GM12878 (cell line): ENCODE measurements around the gene YIF1A. TPM values are rescaled to one million over a fixed set of nuclear protein-coding genes. Genes with fewer than 3 reads are reported as not detected.
A peak's percentile ranks its signal among the peaks of the same experiment; 100 is the strongest.

ENCODE experiments used
- BCL11A ChIP-seq: IDR thresholded peaks from 2 replicates; pipeline ENCODE4 v1.6.1; 2011; ENCODE audit warnings: low read depth, low read length
- EP300 ChIP-seq, 2 experiments: fragments of 150-350 bp in 1 of 2; IDR thresholded peaks; 2 replicates each; pipeline ENCODE4 v1.6.1; 2011 to 2012; ENCODE audit warnings: low read depth in 2 of 2, low read length in 2 of 2, borderline replicate concordance in 1 of 2, improper control_type of control experiment in 1 of 2, inconsistent platforms in 1 of 2; ENCODE audit not compliant: control insufficient read depth in 1 of 2
- FOXM1 ChIP-seq: IDR thresholded peaks from 2 replicates; pipeline ENCODE4 v1.6.1; 2012; ENCODE audit warnings: low read depth, mild to moderate bottlenecking, inconsistent platforms, low read length, moderate library complexity
- HCFC1 ChIP-seq: fragments of 150-350 bp; IDR thresholded peaks from 2 replicates; pipeline ENCODE4 v1.6.1; 2014; ENCODE audit warnings: low read length
- IKZF2 ChIP-seq, 2 experiments: fragments of 450-650 bp; IDR thresholded peaks; 2 replicates each; pipeline ENCODE4 v1.6.1; 2017; ENCODE audit warnings: mild to moderate bottlenecking in 2 of 2, moderate library complexity in 2 of 2
- IRF4 ChIP-seq: IDR thresholded peaks from 2 replicates; pipeline ENCODE4 v1.6.1; 2011; ENCODE audit warnings: low read depth, low read length
- KLF5 ChIP-seq: fragments of 450-650 bp; IDR thresholded peaks from 2 replicates; pipeline ENCODE4 v1.6.1; 2014; ENCODE audit warnings: mild to moderate bottlenecking; ENCODE audit not compliant: partially characterized antibody
- NRF1 ChIP-seq: conservative IDR thresholded peaks from 2 replicates; pipeline ENCODE4 v1.6.1; 2011; ENCODE audit warnings: mild to moderate bottlenecking, low read depth, low read length, improper control_type of control experiment
- PAX8 ChIP-seq: fragments of 450-650 bp; IDR thresholded peaks from 2 replicates; pipeline ENCODE4 v1.6.1; 2017; ENCODE audit warnings: mild to moderate bottlenecking, moderate library complexity
- POLR2AphosphoS2 ChIP-seq: IDR thresholded peaks from 2 replicates; pipeline ENCODE4 v1.6.1; 2011; ENCODE audit warnings: low read depth, mild to moderate bottlenecking, low read length, improper control_type of control experiment, moderate library complexity
- RUNX3 ChIP-seq: IDR thresholded peaks from 2 replicates; pipeline ENCODE4 v1.6.1; 2012; ENCODE audit warnings: low read length, inconsistent platforms
- STAT3 ChIP-seq: IDR thresholded peaks from 2 replicates; pipeline ENCODE4 v1.6.1; 2011; ENCODE audit warnings: low read depth, low read length, improper control_type of control experiment
- WRNIP1 ChIP-seq: IDR thresholded peaks from 2 replicates; pipeline ENCODE4 v1.6.1; 2011; ENCODE audit warnings: low read depth, low read length, improper control_type of control experiment, borderline replicate concordance
- YBX1 ChIP-seq: fragments of 450-650 bp; IDR thresholded peaks from 2 replicates; pipeline ENCODE4 v1.6.1; 2016; ENCODE audit warnings: antibody characterized with exemption
- YY1 ChIP-seq: IDR thresholded peaks from 2 replicates; pipeline ENCODE4 v1.6.1; 2011; ENCODE audit warnings: low read depth, mild to moderate bottlenecking, low read length
- ZNF384 ChIP-seq: IDR thresholded peaks from 2 replicates; pipeline ENCODE4 v1.6.1; 2012; ENCODE audit warnings: low read depth, mild to moderate bottlenecking, low read length, improper control_type of control experiment, borderline replicate concordance
- polyA plus RNA-seq, 11 experiments: library from polyadenylated mRNA; depleted of rRNA in 4 of 11; unstranded in 6 of 11; stranded (reverse) in 5 of 11; fragments of >200 nt; fragmentation: Nextera tagmentation in 4 of 11; fragmentation: Illumina TruSeq in 1 of 11; extraction: Ambion mirVana in 4 of 11; extraction: Trizol in 1 of 11; gene quantifications; 1 replicate in 1 of 11; 2 replicates in 10 of 11; pipeline versions ENCODE4 v1.2.1 to v1.2.3, GENCODE V29; 2011 to 2016; ENCODE audit warnings: inconsistent platforms in 2 of 11, missing spikeins in 2 of 11, low read depth in 1 of 11
- total RNA-seq, 4 experiments: library from RNA; depleted of rRNA in 3 of 4; stranded (reverse); fragments of >200 nt in 3 of 4; fragmentation: Illumina TruSeq in 1 of 4; extraction: Trizol in 1 of 4; gene quantifications; 2 replicates each; pipeline versions ENCODE4 v1.2.1 to v1.2.3, GENCODE V29; 2013 to 2021
- TF ChIP-seq, protein P1 (sequence below): fragments of 450-650 bp; IDR thresholded peaks from 2 replicates; pipeline ENCODE4 v1.6.1; 2016; ENCODE audit warnings: mild to moderate bottlenecking, moderate library complexity, borderline replicate concordance
- TF ChIP-seq, protein P2 (sequence below): fragments of 450-650 bp; IDR thresholded peaks from 2 replicates; pipeline ENCODE4 v1.6.1; 2016; ENCODE audit warnings: mild to moderate bottlenecking
- TF ChIP-seq, protein P3 (sequence below): IDR thresholded peaks from 2 replicates; pipeline ENCODE4 v1.6.1; 2012; ENCODE audit warnings: improper control_type of control experiment, low read depth, low read length; ENCODE audit not compliant: insufficient replicate concordance

YIF1A gene
- total and polyA plus RNA-seq, 10 of the 15 experiments (the other 5 are each of a cell fraction or from before 2014, with no cell fraction given): 6.6 to 128 (median 71.7) TPM

DNA sequence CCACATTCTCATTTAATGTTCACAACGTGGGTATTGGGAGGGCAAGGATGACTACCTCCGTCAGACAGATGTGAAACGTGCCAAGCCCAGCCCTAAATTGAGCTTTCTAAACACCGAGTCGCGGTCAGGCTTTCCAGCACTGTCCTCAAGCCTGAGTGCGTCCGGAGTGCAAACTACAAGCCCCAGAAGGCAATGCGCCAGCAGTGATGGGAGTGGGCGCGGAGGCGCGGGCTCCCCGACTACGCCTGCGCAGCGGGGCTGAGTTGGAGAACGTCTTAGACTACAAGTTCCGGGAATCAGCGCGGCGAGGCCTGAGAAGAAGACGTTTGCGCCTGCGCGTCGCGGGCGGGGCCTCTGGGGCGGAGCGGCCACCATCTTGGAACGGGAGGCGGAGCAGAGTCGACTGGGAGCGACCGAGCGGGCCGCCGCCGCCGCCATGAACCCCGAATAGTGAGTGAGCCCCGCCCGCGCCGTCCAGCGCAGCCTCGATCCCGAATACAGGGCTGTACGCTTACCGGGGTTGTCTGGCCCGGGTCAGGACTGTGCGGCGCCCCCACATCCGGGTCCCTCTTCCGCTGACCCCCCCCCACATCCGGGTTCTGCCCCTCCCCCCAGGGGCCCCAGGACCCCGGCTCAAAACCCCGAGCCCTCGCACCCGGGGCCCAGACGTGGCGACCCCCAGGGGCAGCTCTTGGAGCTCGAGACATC lies 20.5 kb downstream of the YIF1A start, which contains the start of gene RAB1B (continued):
- TF ChIP-seq RUNX3: no peak
- TF ChIP-seq FOXM1: no peak
- TF ChIP-seq WRNIP1: 0 out of 2 replicates have a peak, but pooled peaks have one; percentile 24
- TF ChIP-seq ZNF384: no peak
- TF ChIP-seq YBX1: no peak
- TF ChIP-seq KLF5: no peak
- TF ChIP-seq YY1: peak; percentile 96
- no peak for TF ChIP-seq STAT3
- TF ChIP-seq NRF1: peak; percentile 96
- peak; percentile 31; the same call in 1 of the 2 replicates for TF ChIP-seq POLR2AphosphoS2
- TF ChIP-seq IRF4: no peak
- peak; percentile 94 for TF ChIP-seq HCFC1
- TF ChIP-seq, protein P1, sequence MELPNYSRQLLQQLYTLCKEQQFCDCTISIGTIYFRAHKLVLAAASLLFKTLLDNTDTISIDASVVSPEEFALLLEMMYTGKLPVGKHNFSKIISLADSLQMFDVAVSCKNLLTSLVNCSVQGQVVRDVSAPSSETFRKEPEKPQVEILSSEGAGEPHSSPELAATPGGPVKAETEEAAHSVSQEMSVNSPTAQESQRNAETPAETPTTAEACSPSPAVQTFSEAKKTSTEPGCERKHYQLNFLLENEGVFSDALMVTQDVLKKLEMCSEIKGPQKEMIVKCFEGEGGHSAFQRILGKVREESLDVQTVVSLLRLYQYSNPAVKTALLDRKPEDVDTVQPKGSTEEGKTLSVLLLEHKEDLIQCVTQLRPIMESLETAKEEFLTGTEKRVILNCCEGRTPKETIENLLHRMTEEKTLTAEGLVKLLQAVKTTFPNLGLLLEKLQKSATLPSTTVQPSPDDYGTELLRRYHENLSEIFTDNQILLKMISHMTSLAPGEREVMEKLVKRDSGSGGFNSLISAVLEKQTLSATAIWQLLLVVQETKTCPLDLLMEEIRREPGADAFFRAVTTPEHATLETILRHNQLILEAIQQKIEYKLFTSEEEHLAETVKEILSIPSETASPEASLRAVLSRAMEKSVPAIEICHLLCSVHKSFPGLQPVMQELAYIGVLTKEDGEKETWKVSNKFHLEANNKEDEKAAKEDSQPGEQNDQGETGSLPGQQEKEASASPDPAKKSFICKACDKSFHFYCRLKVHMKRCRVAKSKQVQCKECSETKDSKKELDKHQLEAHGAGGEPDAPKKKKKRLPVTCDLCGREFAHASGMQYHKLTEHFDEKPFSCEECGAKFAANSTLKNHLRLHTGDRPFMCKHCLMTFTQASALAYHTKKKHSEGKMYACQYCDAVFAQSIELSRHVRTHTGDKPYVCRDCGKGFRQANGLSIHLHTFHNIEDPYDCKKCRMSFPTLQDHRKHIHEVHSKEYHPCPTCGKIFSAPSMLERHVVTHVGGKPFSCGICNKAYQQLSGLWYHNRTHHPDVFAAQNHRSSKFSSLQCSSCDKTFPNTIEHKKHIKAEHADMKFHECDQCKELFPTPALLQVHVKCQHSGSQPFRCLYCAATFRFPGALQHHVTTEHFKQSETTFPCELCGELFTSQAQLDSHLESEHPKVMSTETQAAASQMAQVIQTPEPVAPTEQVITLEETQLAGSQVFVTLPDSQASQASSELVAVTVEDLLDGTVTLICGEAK: no peak; the same call in 1 of the 2 replicates
- TF ChIP-seq, protein P2, sequence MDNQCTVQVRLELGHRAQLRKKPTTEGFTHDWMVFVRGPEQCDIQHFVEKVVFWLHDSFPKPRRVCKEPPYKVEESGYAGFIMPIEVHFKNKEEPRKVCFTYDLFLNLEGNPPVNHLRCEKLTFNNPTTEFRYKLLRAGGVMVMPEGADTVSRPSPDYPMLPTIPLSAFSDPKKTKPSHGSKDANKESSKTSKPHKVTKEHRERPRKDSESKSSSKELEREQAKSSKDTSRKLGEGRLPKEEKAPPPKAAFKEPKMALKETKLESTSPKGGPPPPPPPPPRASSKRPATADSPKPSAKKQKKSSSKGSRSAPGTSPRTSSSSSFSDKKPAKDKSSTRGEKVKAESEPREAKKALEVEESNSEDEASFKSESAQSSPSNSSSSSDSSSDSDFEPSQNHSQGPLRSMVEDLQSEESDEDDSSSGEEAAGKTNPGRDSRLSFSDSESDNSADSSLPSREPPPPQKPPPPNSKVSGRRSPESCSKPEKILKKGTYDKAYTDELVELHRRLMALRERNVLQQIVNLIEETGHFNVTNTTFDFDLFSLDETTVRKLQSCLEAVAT: no peak
- no peak for TF ChIP-seq BCL11A
- TF ChIP-seq PAX8: no peak
- no peak for TF ChIP-seq EP300 (IDR thresholded peaks at IDR 0.05; ENCODE audit: borderline replicate concordance in 1 of 2, control insufficient read depth in 1 of 2, low read depth in 2 of 2, low read length in 2 of 2)
- TF ChIP-seq, protein P3, sequence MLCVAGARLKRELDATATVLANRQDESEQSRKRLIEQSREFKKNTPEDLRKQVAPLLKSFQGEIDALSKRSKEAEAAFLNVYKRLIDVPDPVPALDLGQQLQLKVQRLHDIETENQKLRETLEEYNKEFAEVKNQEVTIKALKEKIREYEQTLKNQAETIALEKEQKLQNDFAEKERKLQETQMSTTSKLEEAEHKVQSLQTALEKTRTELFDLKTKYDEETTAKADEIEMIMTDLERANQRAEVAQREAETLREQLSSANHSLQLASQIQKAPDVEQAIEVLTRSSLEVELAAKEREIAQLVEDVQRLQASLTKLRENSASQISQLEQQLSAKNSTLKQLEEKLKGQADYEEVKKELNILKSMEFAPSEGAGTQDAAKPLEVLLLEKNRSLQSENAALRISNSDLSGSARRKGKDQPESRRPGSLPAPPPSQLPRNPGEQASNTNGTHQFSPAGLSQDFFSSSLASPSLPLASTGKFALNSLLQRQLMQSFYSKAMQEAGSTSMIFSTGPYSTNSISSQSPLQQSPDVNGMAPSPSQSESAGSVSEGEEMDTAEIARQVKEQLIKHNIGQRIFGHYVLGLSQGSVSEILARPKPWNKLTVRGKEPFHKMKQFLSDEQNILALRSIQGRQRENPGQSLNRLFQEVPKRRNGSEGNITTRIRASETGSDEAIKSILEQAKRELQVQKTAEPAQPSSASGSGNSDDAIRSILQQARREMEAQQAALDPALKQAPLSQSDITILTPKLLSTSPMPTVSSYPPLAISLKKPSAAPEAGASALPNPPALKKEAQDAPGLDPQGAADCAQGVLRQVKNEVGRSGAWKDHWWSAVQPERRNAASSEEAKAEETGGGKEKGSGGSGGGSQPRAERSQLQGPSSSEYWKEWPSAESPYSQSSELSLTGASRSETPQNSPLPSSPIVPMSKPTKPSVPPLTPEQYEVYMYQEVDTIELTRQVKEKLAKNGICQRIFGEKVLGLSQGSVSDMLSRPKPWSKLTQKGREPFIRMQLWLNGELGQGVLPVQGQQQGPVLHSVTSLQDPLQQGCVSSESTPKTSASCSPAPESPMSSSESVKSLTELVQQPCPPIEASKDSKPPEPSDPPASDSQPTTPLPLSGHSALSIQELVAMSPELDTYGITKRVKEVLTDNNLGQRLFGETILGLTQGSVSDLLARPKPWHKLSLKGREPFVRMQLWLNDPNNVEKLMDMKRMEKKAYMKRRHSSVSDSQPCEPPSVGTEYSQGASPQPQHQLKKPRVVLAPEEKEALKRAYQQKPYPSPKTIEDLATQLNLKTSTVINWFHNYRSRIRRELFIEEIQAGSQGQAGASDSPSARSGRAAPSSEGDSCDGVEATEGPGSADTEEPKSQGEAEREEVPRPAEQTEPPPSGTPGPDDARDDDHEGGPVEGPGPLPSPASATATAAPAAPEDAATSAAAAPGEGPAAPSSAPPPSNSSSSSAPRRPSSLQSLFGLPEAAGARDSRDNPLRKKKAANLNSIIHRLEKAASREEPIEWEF: no peak
- TF ChIP-seq IKZF2 (IDR thresholded peaks at IDR 0.05): no peak
